Vagina (tissue), 2 donors: ENCODE measurements around the gene RAB9B. TPM values are rescaled to one million over a fixed set of nuclear protein-coding genes. Genes with fewer than 3 reads are reported as not detected.
A peak's percentile ranks its signal among the peaks of the same experiment; 100 is the strongest.

Source experiments
- DNase-seq, 2 donors: peaks; one replicate each; pipeline ENCODE4 v3.0.0-alpha.2; 2017; ENCODE audit errors: extremely low spot score in 2 of 2
- H3K27ac ChIP-seq: fragments of 200-600 bp; sonication (generic); one replicate; pipeline ENCODE4 v1.5.1; 2019
- H3K27me3 ChIP-seq: fragments of 200-600 bp; sonication (generic); one replicate; pipeline ENCODE4 v1.5.1; 2019
- H3K36me3 ChIP-seq, 2 donors: fragments of 200-600 bp; sonication (generic); one replicate each; pipeline ENCODE4 v1.5.1; 2017 to 2019
- H3K4me1 ChIP-seq: fragments of 200-600 bp; sonication (generic); one replicate; pipeline ENCODE4 v1.5.1; 2019
- H3K4me3 ChIP-seq, 2 donors: fragments of 200-600 bp; sonication (generic); 1 replicate in 1 of 2; 2 replicates in 1 of 2; pipeline ENCODE4 v1.5.1; 2016 to 2019
- H3K9me3 ChIP-seq: fragments of 200-600 bp; sonication (generic); one replicate; pipeline ENCODE4 v1.5.1; 2019
- CTCF ChIP-seq, 3 experiments: fragments of 450-650 bp in 2 of 3; fragments of 200-600 bp in 1 of 3; sonication (generic) in 1 of 3; IDR thresholded peaks; one replicate each; pipeline ENCODE4 v1.5.1; 2017 to 2019; ENCODE audit warnings: antibody characterized with exemption in 3 of 3, mild to moderate bottlenecking in 2 of 3, moderate library complexity in 2 of 3
- POLR2A ChIP-seq, 2 donors: fragments of 450-650 bp; IDR thresholded peaks; one replicate each; pipeline ENCODE4 v1.6.1; 2017; ENCODE audit warnings: antibody characterized with exemption in 2 of 2, mild to moderate bottlenecking in 2 of 2, moderate library complexity in 2 of 2
- POLR2AphosphoS5 ChIP-seq, 2 donors: sonication (generic); formaldehyde crosslinking; IDR thresholded peaks; one replicate each; pipeline ENCODE4 v1.9.0; 2017; ENCODE audit warnings: antibody characterized with exemption in 2 of 2, mild to moderate bottlenecking in 2 of 2, low read depth in 1 of 2; ENCODE audit not compliant: insufficient read depth in 1 of 2
- intact Hi-C: fragments of 100-400 bp; cut with DNase I; formaldehyde crosslinking; loops from one replicate; pipeline ENCODE4 v1.15.1; 2023
- total RNA-seq: library from RNA; depleted of rRNA; stranded (reverse); fragments of >200 nt; gene quantifications from one replicate; pipeline ENCODE4 v1.2.3, GENCODE V29; 2016

RAB9B gene
- total RNA-seq, result 0.98 TPM

- Histone ChIP-seq H3K36me3 (no peaks in the 10 kb centered on the region), H3K4me1 (peaks cover 8% of the 10 kb centered on the region), H3K9me3 (no peaks in the 10 kb centered on the region), H3K27me3 (no peaks in the 10 kb centered on the region), H3K4me3 (peak within 1 kb of the TSS; percentile 54 to 58), H3K27ac (peak within 1 kb of the TSS; percentile 60)
- DNase-seq, result no peak
- TF ChIP-seq POLR2AphosphoS5 (IDR thresholded peaks at IDR 0.05; ENCODE audit: insufficient read depth in 1 of 2, low read depth in 1 of 2), result peak in 1 of 2 donors; percentile 40
- no peak for TF ChIP-seq CTCF (IDR thresholded peaks at IDR 0.05)
- intact Hi-C loops, result no loop called here
Measured at GRCh38 chrX:103831803-103832544, at the start of gene RAB9B. TSS of gene RAB9B (minus strand) at chrX:103832257. CDS start at chrX:103825784, 6,473 bp downstream.

- no peak for DNase-seq
- H3K27me3 ChIP-seq, result no peaks in the 10 kb centered on the region
- H3K4me3 ChIP-seq, result no peak overlapping the region
- H3K27ac ChIP-seq, result no peak overlapping the region
- no peaks in the 10 kb centered on the region for H3K4me1 ChIP-seq
- no peaks in the 10 kb centered on the region for H3K9me3 ChIP-seq
- TF ChIP-seq CTCF (IDR thresholded peaks at IDR 0.05) (no peak), POLR2AphosphoS5 (IDR thresholded peaks at IDR 0.05; ENCODE audit: insufficient read depth in 1 of 2, low read depth in 1 of 2) (no peak), POLR2A (IDR thresholded peaks at IDR 0.05) (no peak)
- intact Hi-C loops, result no loop called here
- no peaks in the 10 kb centered on the region for H3K36me3 ChIP-seq
Measured at GRCh38 chrX:103879339-103879738, 47.3 kb upstream of the RAB9B start.

- no peak overlapping the region for H3K4me3 ChIP-seq
- no peaks in the 10 kb centered on the region for H3K36me3 ChIP-seq
- H3K9me3 ChIP-seq, result no peaks in the 10 kb centered on the region
- TF ChIP-seq POLR2AphosphoS5 (IDR thresholded peaks at IDR 0.05; ENCODE audit: insufficient read depth in 1 of 2, low read depth in 1 of 2) (no peak), POLR2A (IDR thresholded peaks at IDR 0.05) (no peak), CTCF (IDR thresholded peaks at IDR 0.05) (no peak)
- H3K27me3 ChIP-seq, result no peaks in the 10 kb centered on the region
- no peaks in the 10 kb centered on the region for H3K4me1 ChIP-seq
- H3K27ac ChIP-seq, result no peak overlapping the region
- intact Hi-C loops, result no loop called here
- DNase-seq, result no peak
Measured at GRCh38 chrX:103878466-103879122, 46.5 kb upstream of the RAB9B start.

- no peak overlapping the region for H3K27ac ChIP-seq
Measured at GRCh38 chrX:103877571-103877970, 45.5 kb upstream of the RAB9B start.

More at GRCh38 chrX:103877571-103877970, 45.5 kb upstream of the RAB9B start:
- intact Hi-C loops, result no loop called here
- no peak overlapping the region for H3K4me3 ChIP-seq
- DNase-seq, result no peak
- no peaks in the 10 kb centered on the region for H3K4me1 ChIP-seq
- no peaks in the 10 kb centered on the region for H3K36me3 ChIP-seq
- TF ChIP-seq POLR2AphosphoS5 (IDR thresholded peaks at IDR 0.05; ENCODE audit: insufficient read depth in 1 of 2, low read depth in 1 of 2) (no peak), CTCF (IDR thresholded peaks at IDR 0.05) (no peak), POLR2A (IDR thresholded peaks at IDR 0.05) (no peak)
- H3K27me3 ChIP-seq, result no peaks in the 10 kb centered on the region
- no peaks in the 10 kb centered on the region for H3K9me3 ChIP-seq
